Naive B cell (primary cell): ENCODE data around the gene DNAAF1. TPM values are rescaled to one million over a fixed set of nuclear protein-coding genes. Genes with fewer than 3 reads are reported as not detected.

Experiments used
- ATAC-seq, 2 donors: fragments of 150-1000 bp; cut with Tn5 transposase; 2 replicates each; pipeline ENCODE4 v1.10.0; 2021; ENCODE audit warnings: low read depth in 2 of 2, mild to moderate bottlenecking in 2 of 2, moderate library complexity in 2 of 2
- DNase-seq: peaks from one replicate; pipeline ENCODE4 v3.0.0; 2022
- H3K27ac Mint-ChIP-seq, 6 donors: one replicate each; pipeline ENCODE4 v1.8.0; 2020 to 2022; ENCODE audit warnings: mild to moderate bottlenecking in 6 of 6, mixed read lengths in 6 of 6, moderate library complexity in 5 of 6, inconsistent platforms in 2 of 6
- H3K27me3 Mint-ChIP-seq, 3 donors: one replicate each; pipeline ENCODE4 v1.8.0; 2021 to 2022; ENCODE audit warnings: mixed read lengths in 3 of 3, mild to moderate bottlenecking in 1 of 3
- H3K36me3 Mint-ChIP-seq, 2 donors: one replicate each; pipeline ENCODE4 v1.8.0; 2020 to 2022; ENCODE audit warnings: mixed read lengths in 2 of 2, inconsistent platforms in 1 of 2, mild to moderate bottlenecking in 1 of 2
- H3K4me1 Mint-ChIP-seq, 3 donors: one replicate each; pipeline ENCODE4 v1.8.0; 2020 to 2022; ENCODE audit warnings: mixed read lengths in 3 of 3, inconsistent platforms in 1 of 3, mild to moderate bottlenecking in 1 of 3, moderate library complexity in 1 of 3
- H3K4me3 Mint-ChIP-seq, 8 donors: one replicate each; pipeline ENCODE4 v1.8.0; 2020 to 2022; ENCODE audit warnings: mild to moderate bottlenecking in 8 of 8, mixed read lengths in 8 of 8, moderate library complexity in 8 of 8, inconsistent platforms in 2 of 8
- H3K9me3 Mint-ChIP-seq, 7 donors: one replicate each; pipeline ENCODE4 v1.8.0; 2020 to 2022; ENCODE audit warnings: mixed read lengths in 7 of 7, mild to moderate bottlenecking in 5 of 7, inconsistent platforms in 2 of 7, moderate library complexity in 1 of 7
- polyA plus RNA-seq, 6 donors: library from polyadenylated mRNA; unstranded; fragments of 300-500 nt; fragmentation: Illumina TruSeq; gene quantifications; one replicate each; pipeline ENCODE4 v1.2.3, GENCODE V29; 2021; ENCODE audit warnings: low read depth in 6 of 6

Gene DNAAF1
- polyA plus RNA-seq, 6 donors from 2014 or later, result 0.43 TPM; not detected in 5

DNA sequence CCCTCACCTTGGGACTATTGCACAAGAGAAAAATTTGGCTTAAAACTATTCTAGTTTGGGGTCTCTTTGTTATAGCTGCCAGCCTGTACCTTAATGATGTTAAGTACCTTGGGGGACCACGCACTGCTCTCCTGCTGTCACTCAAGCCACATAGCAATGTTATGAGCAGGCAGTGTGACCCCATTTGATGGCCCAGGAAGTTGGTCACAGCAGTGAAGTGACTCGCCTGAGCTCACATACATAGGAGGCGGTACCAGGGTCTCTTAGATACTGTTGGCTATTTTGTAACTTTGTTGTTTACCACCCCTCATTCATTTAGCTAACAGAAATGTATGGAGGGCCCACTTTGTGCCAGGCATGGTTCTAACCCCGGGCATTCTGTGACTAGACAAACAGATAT, 78.3 kb downstream of the DNAAF1 start:
- Mint-ChIP-seq H3K27me3 (peaks cover 10 to 51% (median 41%) of the 10 kb centered on the region in 3 donors), H3K9me3 (no peaks in the 10 kb centered on the region), H3K4me1 (no peaks in the 10 kb centered on the region), H3K4me3 (no peak overlapping the region), H3K27ac (no peak overlapping the region), H3K36me3 (no peaks in the 10 kb centered on the region)
- DNase-seq (no peak), ATAC-seq (no peak)

DNA sequence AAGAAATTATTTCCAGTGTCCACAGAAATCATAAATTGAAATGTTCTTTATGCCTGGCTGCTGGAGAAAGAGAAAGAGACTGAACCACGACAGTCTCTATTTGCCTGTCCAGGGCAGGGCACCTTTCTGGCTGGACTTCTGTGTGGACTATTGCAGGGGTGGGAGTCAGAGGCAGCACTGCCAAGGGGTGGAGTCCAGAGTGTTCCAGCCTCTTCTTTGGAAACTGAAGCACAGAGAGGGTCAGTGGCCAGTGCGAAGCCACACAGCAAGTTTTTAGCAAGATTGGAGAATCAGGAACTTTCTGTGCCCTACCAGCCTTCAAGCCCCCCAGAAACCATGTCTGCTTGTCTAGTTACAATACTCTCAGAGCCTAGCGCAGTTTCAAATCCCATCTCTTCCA, 79.4 kb downstream of the DNAAF1 start:
- no peaks in the 10 kb centered on the region for H3K4me1 Mint-ChIP-seq
- H3K4me3 Mint-ChIP-seq, result no peak overlapping the region
- peaks cover 10 to 44% (median 42%) of the 10 kb centered on the region in 3 donors for H3K27me3 Mint-ChIP-seq
- no peak for ATAC-seq
- H3K27ac Mint-ChIP-seq, result peak overlapping the region in 1 of 6 donors; percentile 3
- H3K36me3 Mint-ChIP-seq, result no peaks in the 10 kb centered on the region
- no peaks in the 10 kb centered on the region for H3K9me3 Mint-ChIP-seq
- DNase-seq, result no peak

GRCh38 chr16:84225126-84225525, 80.0 kb downstream of the DNAAF1 start:
- Mint-ChIP-seq H3K9me3 (no peaks in the 10 kb centered on the region), H3K4me3 (no peak overlapping the region), H3K27me3 (peaks cover 10 to 44% (median 42%) of the 10 kb centered on the region in 3 donors), H3K36me3 (no peaks in the 10 kb centered on the region), H3K27ac (no peak overlapping the region), H3K4me1 (no peaks in the 10 kb centered on the region)
- no peak for ATAC-seq
- no peak for DNase-seq

- DNase-seq (no peak), ATAC-seq (no peak)
- H3K36me3 Mint-ChIP-seq, result no peaks in the 10 kb centered on the region
- no peak overlapping the region for H3K4me3 Mint-ChIP-seq
- no peaks in the 10 kb centered on the region for H3K9me3 Mint-ChIP-seq
- H3K27ac Mint-ChIP-seq, result no peak overlapping the region
- H3K4me1 Mint-ChIP-seq, result no peaks in the 10 kb centered on the region
- H3K27me3 Mint-ChIP-seq, result peaks cover 10 to 44% (median 43%) of the 10 kb centered on the region in 3 donors
Observed at GRCh38 chr16:84225571-84225970, 80.5 kb downstream of the DNAAF1 start.

DNA sequence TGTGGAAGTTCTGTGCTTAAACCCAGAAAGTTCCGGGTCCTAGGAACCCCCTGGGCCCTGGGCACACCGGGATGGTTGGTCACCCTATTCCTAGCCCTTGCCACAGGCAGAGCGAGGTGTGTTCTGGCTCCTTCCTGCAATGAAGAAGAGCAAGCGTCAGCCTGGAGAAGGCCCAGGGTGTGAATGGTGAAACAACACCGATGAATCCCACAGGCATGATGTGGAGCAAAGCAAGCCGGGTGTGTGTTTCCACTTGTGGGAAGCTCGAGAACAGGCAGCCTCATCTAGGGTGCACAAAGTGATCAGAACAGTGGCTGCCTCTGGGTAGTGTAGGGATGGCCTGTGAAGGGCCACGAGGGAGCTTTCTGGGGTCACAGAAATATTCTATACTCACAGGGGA, 80.9 kb downstream of the DNAAF1 start:
- H3K27me3 Mint-ChIP-seq, result peaks cover 10 to 49% (median 43%) of the 10 kb centered on the region in 3 donors
- no peaks in the 10 kb centered on the region for H3K9me3 Mint-ChIP-seq
- H3K4me1 Mint-ChIP-seq, result no peaks in the 10 kb centered on the region
- H3K4me3 Mint-ChIP-seq, result no peak overlapping the region
- no peak overlapping the region for H3K27ac Mint-ChIP-seq
- DNase-seq (no peak), ATAC-seq (no peak)
- no peaks in the 10 kb centered on the region for H3K36me3 Mint-ChIP-seq

Other genes starting within 250 kb of the DNAAF1 start
- gene MLYCD, start 246.2 kb upstream of the DNAAF1 start, polyA plus RNA-seq, result 1 to 10 TPM in 4 of 6 donors, under 1 TPM in 2; 0.15 to 2.4 (median 1.6) TPM
- gene OSGIN1, start 192.1 kb upstream of the DNAAF1 start, polyA plus RNA-seq, result under 1 TPM in 3 of 6 donors, not detected in 3; 0.20 to 0.85 (median 0.24) TPM
- gene NECAB2, start 177.1 kb upstream of the DNAAF1 start, polyA plus RNA-seq, result not detected
- not detected for gene SLC38A8, start 102.5 kb upstream of the DNAAF1 start, polyA plus RNA-seq
- 10 to 100 TPM; 37.6 to 56.5 (median 48.8) TPM for gene MBTPS1, start 28.4 kb upstream of the DNAAF1 start, polyA plus RNA-seq
- 10 to 100 TPM in 5 of 6 donors, 1 to 10 TPM in 1; 3.5 to 15.5 (median 13.7) TPM for gene HSDL1, start 131 bp upstream of the DNAAF1 start, polyA plus RNA-seq
- gene TAF1C, start 41.7 kb downstream of the DNAAF1 start, polyA plus RNA-seq, result 10 to 100 TPM in 1 of 6 donors, 1 to 10 TPM in 5; 4.8 to 11.6 (median 7.3) TPM
- under 1 TPM in 1 of 6 donors, not detected in 5; 0.17 TPM for gene ADAD2, start 45.8 kb downstream of the DNAAF1 start, polyA plus RNA-seq
- not detected for gene KCNG4, start 94.7 kb downstream of the DNAAF1 start, polyA plus RNA-seq
- gene WFDC1, start 149.6 kb downstream of the DNAAF1 start, polyA plus RNA-seq, result not detected
- gene ATP2C2, start 223.2 kb downstream of the DNAAF1 start, polyA plus RNA-seq, result not detected